ENCODE measurements around the gene MACROD2.

DNA sequence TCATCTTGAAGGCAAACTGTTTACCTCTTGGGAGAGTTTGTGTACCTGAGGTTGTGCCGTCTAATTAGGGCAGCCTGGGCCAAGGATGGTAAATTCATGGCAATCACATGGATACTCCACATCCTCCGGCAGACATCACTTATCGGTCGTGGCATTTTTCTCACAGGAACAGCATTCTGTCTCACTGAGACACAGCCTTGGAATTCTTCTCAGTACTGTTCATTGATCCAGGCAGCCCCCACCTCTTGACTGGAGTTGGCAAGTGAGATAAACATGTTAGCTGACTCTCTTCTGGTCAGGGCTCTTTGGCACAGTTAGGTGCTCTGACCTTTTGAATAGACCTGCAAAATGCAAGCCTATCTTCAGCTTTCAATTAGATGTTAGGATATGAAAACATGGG is 853.5 kb downstream of the MACROD2 start:
- TF ChIP-seq, protein P1, sequence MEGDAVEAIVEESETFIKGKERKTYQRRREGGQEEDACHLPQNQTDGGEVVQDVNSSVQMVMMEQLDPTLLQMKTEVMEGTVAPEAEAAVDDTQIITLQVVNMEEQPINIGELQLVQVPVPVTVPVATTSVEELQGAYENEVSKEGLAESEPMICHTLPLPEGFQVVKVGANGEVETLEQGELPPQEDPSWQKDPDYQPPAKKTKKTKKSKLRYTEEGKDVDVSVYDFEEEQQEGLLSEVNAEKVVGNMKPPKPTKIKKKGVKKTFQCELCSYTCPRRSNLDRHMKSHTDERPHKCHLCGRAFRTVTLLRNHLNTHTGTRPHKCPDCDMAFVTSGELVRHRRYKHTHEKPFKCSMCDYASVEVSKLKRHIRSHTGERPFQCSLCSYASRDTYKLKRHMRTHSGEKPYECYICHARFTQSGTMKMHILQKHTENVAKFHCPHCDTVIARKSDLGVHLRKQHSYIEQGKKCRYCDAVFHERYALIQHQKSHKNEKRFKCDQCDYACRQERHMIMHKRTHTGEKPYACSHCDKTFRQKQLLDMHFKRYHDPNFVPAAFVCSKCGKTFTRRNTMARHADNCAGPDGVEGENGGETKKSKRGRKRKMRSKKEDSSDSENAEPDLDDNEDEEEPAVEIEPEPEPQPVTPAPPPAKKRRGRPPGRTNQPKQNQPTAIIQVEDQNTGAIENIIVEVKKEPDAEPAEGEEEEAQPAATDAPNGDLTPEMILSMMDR (conservative IDR thresholded peaks at IDR 0.05; ENCODE audit: low read depth, low read length) = no peak
- no peak for TF ChIP-seq SMC3 (IDR thresholded peaks at IDR 0.05; ENCODE audit: low read depth, low read length)
- no peak for TF ChIP-seq FOS (IDR thresholded peaks at IDR 0.05; ENCODE audit: low read depth, low read length)
- TF ChIP-seq, protein P2, sequence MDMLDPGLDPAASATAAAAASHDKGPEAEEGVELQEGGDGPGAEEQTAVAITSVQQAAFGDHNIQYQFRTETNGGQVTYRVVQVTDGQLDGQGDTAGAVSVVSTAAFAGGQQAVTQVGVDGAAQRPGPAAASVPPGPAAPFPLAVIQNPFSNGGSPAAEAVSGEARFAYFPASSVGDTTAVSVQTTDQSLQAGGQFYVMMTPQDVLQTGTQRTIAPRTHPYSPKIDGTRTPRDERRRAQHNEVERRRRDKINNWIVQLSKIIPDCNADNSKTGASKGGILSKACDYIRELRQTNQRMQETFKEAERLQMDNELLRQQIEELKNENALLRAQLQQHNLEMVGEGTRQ (IDR thresholded peaks at IDR 0.05; ENCODE audit: low read depth, low read length) = no peak
- TF ChIP-seq POLR2A (IDR thresholded peaks at IDR 0.05; ENCODE audit: low read depth, low read length) = no peak

Measured in IMR-90 (cell line).